WERI-Rb-1 (cell line): ENCODE measurements around the gene AJUBA.

Experiments used
- DNase-seq: peaks from one replicate; pipeline ENCODE4 v3.0.0-alpha.2; 2020
- H3K27ac ChIP-seq: fragments of 250-450 bp; sonication (Bioruptor Pico); 2 replicates; pipeline ENCODE4 v1.5.1; 2020; ENCODE audit warnings: mild to moderate bottlenecking, moderate library complexity
- H3K27me3 ChIP-seq: fragments of 250-450 bp; sonication (Bioruptor Pico); 2 replicates; pipeline ENCODE4 v1.5.1; 2021; ENCODE audit warnings: mild to moderate bottlenecking, low read depth, moderate library complexity; ENCODE audit not compliant: insufficient read depth, severe bottlenecking
- H3K36me3 ChIP-seq: fragments of 250-450 bp; sonication (Bioruptor Pico); 2 replicates; pipeline ENCODE4 v1.5.1; 2020; ENCODE audit warnings: mild to moderate bottlenecking, moderate library complexity
- H3K4me3 ChIP-seq: 2 replicates; pipeline ENCODE4 v1.5.1; 2011; ENCODE audit warnings: low read depth, mild to moderate bottlenecking, control low read depth, low read length
- H3K9me3 ChIP-seq: fragments of 250-450 bp; sonication (Bioruptor Pico); 2 replicates; pipeline ENCODE4 v1.5.1; 2021; ENCODE audit warnings: mild to moderate bottlenecking, moderate library complexity; ENCODE audit not compliant: severe bottlenecking
- CTCF ChIP-seq: IDR thresholded peaks from 2 replicates; pipeline ENCODE4 v1.5.1; 2011; ENCODE audit warnings: low read depth, mild to moderate bottlenecking, control low read depth, inconsistent platforms, low read length

Gene AJUBA

GRCh38 chr14:22995889-22996625 lies 13.7 kb upstream of the AJUBA start:
- H3K9me3 ChIP-seq: no peaks in the 10 kb centered on the region
- H3K4me3 ChIP-seq: no peak overlapping the region
- no peak for TF ChIP-seq CTCF
- peaks cover 7% of the 10 kb centered on the region; the same call in 1 of the 2 replicates for H3K36me3 ChIP-seq
- peak overlapping the region; percentile 91 for H3K27ac ChIP-seq
- DNase-seq: no peak
- H3K27me3 ChIP-seq: no peaks in the 10 kb centered on the region

GRCh38 chr14:22994762-22995275 lies 12.5 kb upstream of the AJUBA start:
- peak; percentile 54 for DNase-seq
- Histone ChIP-seq H3K4me3 (no peak overlapping the region), H3K27me3 (no peaks in the 10 kb centered on the region), H3K27ac (peak overlapping the region; percentile 29; the same call in 1 of the 2 replicates), H3K9me3 (no peaks in the 10 kb centered on the region), H3K36me3 (peaks cover 7% of the 10 kb centered on the region; the same call in 1 of the 2 replicates)
- TF ChIP-seq CTCF: peak; percentile 72

- Histone ChIP-seq H3K4me3 (no peak overlapping the region), H3K27ac (no peak overlapping the region), H3K9me3 (no peaks in the 10 kb centered on the region), H3K36me3 (peaks cover 7% of the 10 kb centered on the region; the same call in 1 of the 2 replicates), H3K27me3 (no peaks in the 10 kb centered on the region)
- no peak for DNase-seq
- TF ChIP-seq CTCF: no peak
These were observed 11.2 kb upstream of the AJUBA start for GRCh38 chr14:22993517-22993916.

GRCh38 chr14:22991852-22992251 lies 9.5 kb upstream of the AJUBA start:
- no peak for DNase-seq
- Histone ChIP-seq H3K27ac (no peak overlapping the region), H3K9me3 (no peaks in the 10 kb centered on the region), H3K36me3 (peaks cover 12% of the 10 kb centered on the region), H3K4me3 (no peak overlapping the region), H3K27me3 (no peaks in the 10 kb centered on the region)
- TF ChIP-seq CTCF: no peak

- no peak for TF ChIP-seq CTCF
- Histone ChIP-seq H3K9me3 (no peaks in the 10 kb centered on the region), H3K27ac (no peak overlapping the region), H3K27me3 (no peaks in the 10 kb centered on the region), H3K36me3 (peaks cover 14% of the 10 kb centered on the region), H3K4me3 (no peak overlapping the region)
- DNase-seq: no peak
These were observed 4.9 kb upstream of the AJUBA start for GRCh38 chr14:22987291-22987690.
